SK-N-SH treated with all-trans-retinoic acid at 6 μM for 48 hours (cell line): ENCODE data around the gene GPRIN3.

Source experiments
- CSDC2 ChIP-seq: fragments of 250-450 bp; sonication (Bioruptor Pico); IDR thresholded peaks from 2 replicates; pipeline ENCODE4 v1.5.0; 2020; ENCODE audit warnings: mild to moderate bottlenecking, moderate library complexity
- ESRRG ChIP-seq: fragments of 250-450 bp; sonication (Bioruptor Pico); IDR thresholded peaks from 2 replicates; pipeline ENCODE4 v1.6.1; 2021; ENCODE audit warnings: mild to moderate bottlenecking
- ISL1 ChIP-seq: fragments of 250-450 bp; sonication (Bioruptor Pico); IDR thresholded peaks from 2 replicates; pipeline ENCODE4 v2.1.2; 2022; ENCODE audit warnings: mild to moderate bottlenecking, moderate library complexity
- OSR1 ChIP-seq: fragments of 250-450 bp; sonication (Bioruptor Pico); IDR thresholded peaks from 2 replicates; pipeline ENCODE4 v1.8.0; 2022; ENCODE audit warnings: moderate library complexity, mild to moderate bottlenecking, inconsistent platforms
- PATZ1 ChIP-seq: fragments of 250-450 bp; sonication (Bioruptor Pico); IDR thresholded peaks from 2 replicates; pipeline ENCODE4 v1.8.0; 2020; ENCODE audit warnings: mild to moderate bottlenecking, moderate library complexity, borderline replicate concordance
- PPARA ChIP-seq: fragments of 250-450 bp; sonication (Bioruptor Pico); IDR thresholded peaks from 2 replicates; pipeline ENCODE4 v1.5.0; 2020; ENCODE audit warnings: mild to moderate bottlenecking, borderline replicate concordance
- SNAI2 ChIP-seq: fragments of 250-450 bp; sonication (Bioruptor Pico); IDR thresholded peaks from 2 replicates; pipeline ENCODE4 v1.5.0; 2020; ENCODE audit warnings: mild to moderate bottlenecking, moderate library complexity
- TOX ChIP-seq: fragments of 250-450 bp; sonication (Bioruptor Pico); IDR thresholded peaks from 2 replicates; pipeline ENCODE4 v1.8.0; 2021; ENCODE audit warnings: mild to moderate bottlenecking, moderate library complexity, borderline replicate concordance
- TSHZ2 ChIP-seq: fragments of 250-450 bp; sonication (Bioruptor Pico); IDR thresholded peaks from 2 replicates; pipeline ENCODE4 v1.5.0; 2020; ENCODE audit warnings: mild to moderate bottlenecking, moderate library complexity
- ZC3H10 ChIP-seq: fragments of 250-450 bp; sonication (Bioruptor Pico); IDR thresholded peaks from 2 replicates; pipeline ENCODE4 v1.5.1; 2021; ENCODE audit warnings: mild to moderate bottlenecking, moderate library complexity
- ZFP3 ChIP-seq: fragments of 250-450 bp; sonication (Bioruptor Pico); IDR thresholded peaks from 2 replicates; pipeline ENCODE4 v1.5.0; 2020; ENCODE audit warnings: mild to moderate bottlenecking, moderate library complexity
- ZFP30 ChIP-seq: fragments of 450-650 bp; formaldehyde crosslinking; IDR thresholded peaks from 2 replicates; pipeline ENCODE4 v1.5.0; 2022; ENCODE audit warnings: mild to moderate bottlenecking, moderate library complexity
- TF ChIP-seq, protein P1 (sequence below): fragments of 250-450 bp; sonication (Bioruptor Pico); IDR thresholded peaks from 2 replicates; pipeline ENCODE4 v1.5.1; 2020; ENCODE audit warnings: low read depth, mild to moderate bottlenecking, moderate library complexity

DNA sequence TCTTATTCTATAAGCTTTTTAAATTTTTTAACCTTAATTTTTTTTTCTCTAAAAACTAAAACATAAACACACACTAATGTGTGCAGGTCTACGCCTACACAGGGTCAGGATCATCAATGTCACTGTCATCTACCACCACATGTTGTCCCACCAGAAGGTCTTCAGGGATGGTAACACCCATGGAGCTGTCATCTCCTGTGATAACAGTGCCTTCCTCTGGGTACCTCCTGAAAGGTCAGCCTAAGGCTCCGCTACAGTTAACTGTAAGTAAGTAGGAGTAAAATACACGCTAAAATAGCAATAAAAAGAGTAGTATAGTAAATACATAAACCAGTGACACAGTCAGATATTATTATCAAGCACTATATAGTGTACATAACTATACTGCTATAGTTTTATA lies 45.9 kb upstream of the GPRIN3 start:
- TF ChIP-seq, protein P1, sequence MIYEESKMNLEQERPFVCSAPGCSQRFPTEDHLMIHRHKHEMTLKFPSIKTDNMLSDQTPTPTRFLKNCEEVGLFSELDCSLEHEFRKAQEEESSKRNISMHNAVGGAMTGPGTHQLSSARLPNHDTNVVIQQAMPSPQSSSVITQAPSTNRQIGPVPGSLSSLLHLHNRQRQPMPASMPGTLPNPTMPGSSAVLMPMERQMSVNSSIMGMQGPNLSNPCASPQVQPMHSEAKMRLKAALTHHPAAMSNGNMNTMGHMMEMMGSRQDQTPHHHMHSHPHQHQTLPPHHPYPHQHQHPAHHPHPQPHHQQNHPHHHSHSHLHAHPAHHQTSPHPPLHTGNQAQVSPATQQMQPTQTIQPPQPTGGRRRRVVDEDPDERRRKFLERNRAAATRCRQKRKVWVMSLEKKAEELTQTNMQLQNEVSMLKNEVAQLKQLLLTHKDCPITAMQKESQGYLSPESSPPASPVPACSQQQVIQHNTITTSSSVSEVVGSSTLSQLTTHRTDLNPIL, result no peak
- TF ChIP-seq SNAI2 (CRISPR knock-in tag) (no peak), PATZ1 (CRISPR knock-in tag) (no peak), ZFP3 (CRISPR knock-in tag) (no peak), ESRRG (CRISPR knock-in tag) (no peak), ISL1 (CRISPR knock-in tag) (no peak), ZC3H10 (CRISPR knock-in tag) (no peak), PPARA (CRISPR knock-in tag) (no peak), OSR1 (no peak), TOX (CRISPR knock-in tag) (no peak), CSDC2 (CRISPR knock-in tag) (no peak), TSHZ2 (CRISPR knock-in tag) (no peak), ZFP30 (CRISPR knock-in tag) (no peak)
